NCI-H1092 treated with DMSO at 0.1 percent for 48 hours (cell line): ENCODE results near the gene TSPAN9.
"Not testable (repeated sequence)": the region's sequence is repeated elsewhere in the genome, so short reads cannot be mapped to it uniquely, and the experiment has no call there.

Experiments used
- DNase-seq: peaks from one replicate; lab custom pipeline; 2025; lab: John Stamatoyannopoulos, UW

TSPAN9 gene

GRCh38 chr12:3044141-3044630, 33.0 kb upstream of the TSPAN9 start:
- DNase-seq = no peak

- DNase-seq = no peak
Observed at GRCh38 chr12:3045494-3045893, 31.7 kb upstream of the TSPAN9 start.

DNA sequence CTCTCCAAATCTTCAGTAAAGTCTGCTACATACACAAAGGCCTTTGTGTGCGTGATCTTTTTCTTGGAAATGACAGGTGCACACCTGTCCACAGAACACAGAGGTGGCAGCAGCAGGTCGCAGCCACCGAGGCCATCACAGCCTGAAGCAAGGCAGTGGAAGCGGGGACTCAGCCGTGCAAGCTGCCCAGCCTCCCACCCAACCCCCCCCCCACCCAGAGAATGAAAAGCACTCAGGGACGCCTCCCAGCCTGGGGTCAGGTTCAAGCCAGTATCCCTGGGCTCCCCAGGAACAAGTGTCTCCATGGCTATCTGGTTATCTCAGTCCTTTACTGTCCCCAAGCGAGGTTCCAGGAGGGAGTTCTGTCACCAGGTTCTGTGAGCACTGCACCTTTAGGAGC, 31.2 kb upstream of the TSPAN9 start:
- DNase-seq = no peak

DNA sequence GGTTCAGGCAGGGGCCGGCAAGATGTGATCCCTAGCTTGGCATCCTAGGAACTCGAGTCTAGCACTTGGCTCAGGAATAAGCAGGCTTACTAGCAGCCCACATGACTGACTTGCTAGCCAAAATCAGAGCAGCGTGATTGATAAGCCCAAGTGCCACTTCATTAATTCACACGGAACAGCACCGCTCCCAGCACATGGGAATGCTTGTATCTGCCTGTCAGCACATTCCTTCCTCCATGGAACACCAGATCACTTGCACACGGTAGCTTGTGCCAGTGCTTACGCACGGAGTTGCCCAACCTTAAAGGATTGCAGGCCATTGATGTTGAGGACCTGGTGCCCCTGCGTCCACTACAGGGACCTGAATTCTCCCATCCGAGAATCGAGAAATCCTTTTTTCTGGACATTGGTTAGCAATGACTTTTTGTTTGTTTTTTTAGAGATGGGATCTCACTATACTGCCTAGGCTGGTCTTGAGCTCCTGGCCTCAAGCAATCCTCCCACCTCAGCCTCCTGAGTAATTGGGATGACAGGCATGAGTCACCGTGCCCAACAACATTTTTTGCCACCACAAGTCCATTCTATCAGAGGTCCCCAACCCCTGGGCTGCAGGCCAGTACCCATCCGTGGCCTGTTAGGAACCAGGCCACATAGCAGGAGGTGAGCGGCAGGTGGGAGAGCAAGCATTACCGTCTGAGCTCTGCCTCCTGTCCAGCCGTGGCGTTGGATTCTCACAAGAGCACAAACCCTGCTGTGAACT, 30.6 kb upstream of the TSPAN9 start:
- DNase-seq = no peak

DNA sequence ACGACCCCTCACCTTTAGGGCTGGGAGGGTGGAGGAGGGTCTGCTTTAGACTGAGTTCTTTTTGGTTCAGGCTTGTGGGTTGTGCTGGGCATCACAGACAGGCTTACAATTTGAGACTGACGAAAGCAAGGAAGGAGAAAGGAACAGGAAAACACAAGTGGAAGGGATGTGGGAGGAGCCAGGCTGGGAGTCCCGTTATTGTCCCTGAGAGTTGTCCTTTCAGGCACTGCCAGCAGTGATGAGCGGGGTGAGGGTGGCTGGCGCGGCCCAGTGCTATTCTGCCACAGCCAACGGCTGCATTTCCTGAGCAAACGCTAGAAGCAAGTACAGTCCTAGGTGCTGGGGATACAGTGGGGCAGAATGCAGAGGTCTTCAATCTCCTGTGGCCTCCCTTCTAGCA, 29.2 kb upstream of the TSPAN9 start:
- DNase-seq = no peak

- DNase-seq = no peak
Observed at GRCh38 chr12:3048540-3048939, 28.6 kb upstream of the TSPAN9 start.

DNA sequence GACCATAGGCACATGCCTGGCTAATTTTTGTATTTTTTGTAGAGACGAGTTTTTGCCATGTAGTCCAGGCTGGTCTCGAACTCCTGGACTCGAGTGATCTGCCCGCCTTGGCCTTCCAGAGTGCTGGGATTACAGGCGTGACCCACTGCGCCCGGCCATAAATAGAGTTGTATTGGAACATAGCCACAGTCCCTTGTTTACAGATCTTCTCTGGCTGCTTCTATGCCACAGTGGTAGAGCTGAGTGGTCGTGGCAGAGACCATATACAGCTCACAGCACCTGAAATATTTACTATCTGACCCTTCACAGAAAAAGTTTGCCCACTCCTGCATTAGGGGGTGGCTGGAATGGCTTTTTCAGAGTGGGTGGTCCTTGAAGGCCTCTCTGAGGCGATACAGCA, 28.0 kb upstream of the TSPAN9 start:
- no peak for DNase-seq

GRCh38 chr12:3049611-3050249, 27.4 kb upstream of the TSPAN9 start:
- no peak for DNase-seq

DNA sequence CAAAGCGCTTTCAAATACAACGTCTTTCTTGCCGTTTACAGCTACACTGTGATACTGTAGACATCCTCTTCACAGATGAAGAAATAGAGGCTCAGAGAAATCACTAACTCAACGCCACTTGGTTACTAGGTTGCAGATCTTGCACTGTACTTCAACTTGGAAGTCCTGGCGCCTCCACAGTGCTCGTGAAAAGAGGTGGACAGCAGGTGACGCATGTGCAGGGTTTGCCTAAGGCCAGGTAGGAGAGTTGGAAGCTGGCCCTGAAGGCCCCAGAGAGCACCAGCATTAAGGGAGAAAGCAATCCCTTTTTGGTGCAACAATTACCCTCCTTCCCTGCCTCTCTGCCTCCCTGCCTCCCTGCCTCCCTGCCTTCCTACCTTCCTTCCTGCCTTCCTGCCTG, 22.8 kb upstream of the TSPAN9 start:
- no peak for DNase-seq

- no peak for DNase-seq
Observed at GRCh38 chr12:3055026-3055703, 22.0 kb upstream of the TSPAN9 start.

DNA sequence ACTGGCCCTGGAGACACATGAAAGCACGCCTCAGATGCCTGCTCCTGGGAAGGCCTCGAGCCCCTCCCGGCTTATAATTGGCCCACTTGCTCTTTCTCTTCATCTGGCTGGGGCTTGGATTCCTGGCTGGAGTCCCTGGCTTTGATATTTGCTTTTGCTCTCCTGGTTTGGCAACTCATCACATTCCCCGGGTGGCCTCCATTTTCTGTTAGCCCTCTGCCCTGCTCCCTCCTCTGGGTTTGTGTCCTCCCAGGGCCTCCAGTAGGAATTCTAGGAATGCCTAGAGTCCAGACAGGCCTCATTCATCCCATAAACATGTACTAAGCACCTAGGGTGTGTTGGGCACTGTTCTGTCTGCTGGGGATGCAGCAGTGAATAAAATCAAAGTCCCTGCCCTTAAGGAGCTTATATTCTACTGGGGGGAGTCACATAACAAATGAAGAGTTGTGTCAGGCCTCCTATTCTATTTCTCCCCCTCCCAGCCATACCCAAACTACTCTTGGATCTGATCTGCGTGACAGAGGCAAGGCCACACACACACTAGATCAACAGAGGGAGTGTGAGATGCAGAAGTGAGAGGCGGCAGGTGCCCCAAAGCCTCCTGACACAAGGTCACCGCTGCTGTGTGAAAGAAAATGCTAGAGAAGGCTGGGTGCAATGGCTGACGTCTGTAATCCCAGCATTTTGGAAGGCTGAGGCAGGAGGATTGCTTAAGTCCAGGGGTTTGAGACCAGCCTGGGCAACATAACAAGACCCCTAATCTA, 21.3 kb upstream of the TSPAN9 start:
- peak; percentile 73 for DNase-seq

DNA sequence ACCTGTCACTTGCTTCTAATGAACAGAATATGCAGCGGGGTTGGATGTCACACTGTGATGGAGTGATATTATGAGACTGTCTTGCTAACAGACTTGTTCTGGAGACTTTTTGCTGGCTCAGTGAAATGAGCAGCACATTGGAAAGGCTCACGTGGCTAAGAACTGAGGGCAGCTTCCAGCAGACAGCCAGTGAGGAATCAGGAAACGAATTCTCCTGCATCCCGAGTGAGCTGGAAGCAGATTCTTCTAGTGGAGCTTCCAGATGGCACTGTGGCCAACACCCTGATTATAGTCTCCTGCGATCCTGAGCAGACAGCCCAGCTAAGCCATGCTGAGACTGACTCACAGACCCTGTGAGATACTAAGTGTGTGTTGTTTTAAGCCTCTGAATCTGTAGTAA, 16.1 kb upstream of the TSPAN9 start:
- no peak for DNase-seq

DNA sequence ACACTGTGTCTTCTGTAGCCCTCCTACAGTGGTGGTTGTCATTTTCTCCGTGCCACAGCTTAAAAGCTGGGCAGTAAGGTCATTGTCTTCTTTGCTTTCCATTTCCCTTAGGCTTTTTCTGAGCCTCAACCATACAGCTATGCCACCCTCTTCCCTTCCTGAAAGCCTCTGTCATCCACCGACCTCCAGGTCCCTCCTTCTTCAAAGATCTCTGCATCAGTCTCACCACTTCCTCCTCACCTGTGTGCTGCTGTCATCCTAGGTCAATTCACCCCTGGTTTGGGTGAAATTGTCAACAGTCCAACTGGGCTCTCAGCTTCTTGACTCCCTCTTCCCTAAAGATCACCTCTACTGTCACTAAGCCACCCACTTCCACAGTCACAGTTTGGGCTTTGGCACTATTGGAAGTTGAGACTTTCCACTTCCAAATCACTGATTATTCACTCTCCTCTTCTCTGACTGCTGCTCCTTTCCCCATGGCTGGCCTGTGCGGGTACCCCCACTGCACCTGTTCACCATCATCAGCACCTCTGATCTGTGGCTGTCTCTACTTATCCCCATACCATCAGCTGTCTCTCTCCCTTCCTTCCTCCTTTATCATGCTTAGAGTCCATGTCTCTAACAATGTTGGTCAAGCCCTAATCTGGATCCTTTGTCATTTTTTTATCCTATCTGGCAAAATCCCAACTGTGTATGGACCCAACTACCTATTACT, 15.5 kb upstream of the TSPAN9 start:
- no peak for DNase-seq

DNA sequence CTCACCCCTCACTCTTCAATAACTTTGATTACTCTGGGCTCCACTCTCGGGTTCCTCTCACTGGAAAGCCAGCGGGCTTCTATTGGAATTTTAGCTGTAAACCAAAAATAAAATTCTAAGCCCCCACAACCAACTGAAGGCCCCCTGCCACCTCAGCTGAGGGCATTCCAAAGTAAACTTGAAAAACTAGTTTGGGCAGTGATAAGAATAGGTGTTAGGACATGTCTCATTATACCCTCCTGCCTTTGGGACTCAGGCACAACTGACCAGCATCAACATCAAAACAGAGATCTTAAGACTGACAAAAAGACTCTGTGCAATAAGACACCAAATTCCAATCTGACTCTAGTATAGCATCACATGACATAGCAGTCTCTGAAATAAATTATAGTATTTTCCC, 11.9 kb upstream of the TSPAN9 start:
- no peak for DNase-seq

GRCh38 chr12:3065846-3066245, 11.3 kb upstream of the TSPAN9 start:
- DNase-seq = not testable (repeated sequence)

GRCh38 chr12:3069714-3070113, 7.5 kb upstream of the TSPAN9 start:
- DNase-seq = no peak

DNA sequence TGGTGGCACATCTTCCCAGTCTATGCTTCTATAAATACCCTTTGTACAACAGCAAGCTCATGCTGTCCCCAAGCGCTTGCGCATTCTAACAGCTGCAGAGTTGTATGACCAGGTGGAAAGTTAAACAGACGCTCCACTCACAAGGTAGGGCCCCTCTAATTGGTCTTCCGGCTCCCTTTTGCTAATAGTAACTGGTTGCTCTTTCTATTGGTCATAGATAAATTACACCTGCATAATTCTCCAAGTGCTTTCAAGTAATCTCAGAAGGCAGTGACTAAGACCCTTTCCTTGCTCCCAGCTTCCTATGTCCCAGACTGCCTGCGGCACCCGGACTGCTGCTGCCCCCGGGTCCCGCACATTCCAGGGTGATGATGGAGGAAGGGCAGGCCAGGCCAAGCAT, 6.1 kb upstream of the TSPAN9 start:
- DNase-seq = peak; percentile 14

- no peak for DNase-seq
Observed at GRCh38 chr12:3071710-3072109, 5.5 kb upstream of the TSPAN9 start.

DNA sequence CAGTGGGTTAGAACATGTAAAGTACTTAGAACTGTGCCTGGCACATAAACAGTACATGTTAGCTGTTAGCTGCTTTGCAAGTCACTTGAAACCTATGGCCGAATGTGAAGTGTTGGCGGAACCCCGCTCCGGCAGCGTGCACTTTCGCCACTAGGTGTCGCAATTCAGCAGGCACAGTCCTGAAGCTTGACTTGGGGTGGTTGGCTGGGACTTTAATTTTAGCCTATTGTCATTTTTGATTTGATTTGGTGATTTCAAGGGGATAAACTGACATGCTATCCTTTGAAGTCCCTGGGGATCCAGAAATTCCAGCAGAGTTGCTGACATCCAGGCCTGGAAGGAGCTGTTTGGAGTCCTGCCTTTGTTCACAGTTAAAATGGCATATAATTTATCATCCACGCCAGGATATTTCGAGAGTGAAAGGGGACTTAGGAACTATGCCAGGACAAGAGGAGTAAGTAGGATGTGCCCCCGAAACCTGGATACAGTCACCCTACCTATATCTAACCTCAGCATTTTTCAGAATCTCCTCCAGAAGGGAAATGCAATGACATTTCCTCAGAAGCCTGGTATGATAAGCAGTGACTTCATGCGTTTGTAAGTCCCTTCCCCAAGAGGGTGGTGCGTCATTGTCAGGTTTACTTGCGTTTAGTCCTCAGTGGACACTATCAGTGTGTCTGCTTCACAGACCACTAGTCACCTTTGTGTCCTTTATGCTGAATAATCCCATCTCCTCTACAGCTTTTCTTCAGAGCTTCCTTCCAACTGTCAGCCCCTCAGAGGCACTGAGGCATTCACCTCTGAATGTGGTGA, 3.5 kb upstream of the TSPAN9 start:
- peak; percentile 73 for DNase-seq

DNA sequence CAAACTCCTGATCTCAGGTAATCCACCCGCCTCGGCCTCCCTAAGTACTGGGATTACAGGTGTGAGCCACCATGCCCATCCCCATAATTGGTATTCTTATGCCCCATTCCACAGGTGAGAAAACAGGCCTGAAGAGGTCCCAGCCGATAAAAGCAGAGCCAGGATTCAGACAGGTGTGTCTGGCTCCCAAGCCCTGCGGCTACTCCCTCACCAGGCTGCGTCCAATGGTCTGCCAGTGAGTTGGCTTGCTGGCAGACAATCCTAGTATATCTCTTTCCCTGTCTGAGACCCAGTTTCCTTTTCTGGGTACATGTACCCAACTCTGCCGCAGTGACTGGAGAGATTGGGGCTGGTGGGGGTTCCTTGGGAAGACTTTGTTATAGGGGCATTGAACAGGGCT, 1.9 kb upstream of the TSPAN9 start:
- DNase-seq = no peak

- no peak for DNase-seq
Observed at GRCh38 chr12:3077572-3078081, 448 bp downstream of the TSPAN9 start.
